HEK293T (cell line): ENCODE measurements around the gene PCDHGB4.

Experiments used
- BHLHE40 ChIP-seq: fragments of 450-650 bp; IDR thresholded peaks from 2 replicates; pipeline ENCODE4 v1.6.1; 2016; ENCODE audit warnings: mild to moderate bottlenecking, moderate library complexity, borderline replicate concordance
- FOXA1 ChIP-seq: fragments of 450-650 bp; IDR thresholded peaks from 2 replicates; pipeline ENCODE4 v1.6.1; 2016; ENCODE audit warnings: mild to moderate bottlenecking
- FOXK2 ChIP-seq: fragments of 450-650 bp; IDR thresholded peaks from 2 replicates; pipeline ENCODE4 v1.6.1; 2016; ENCODE audit warnings: mild to moderate bottlenecking
- L3MBTL2 ChIP-seq: fragments of 450-650 bp; conservative IDR thresholded peaks from 2 replicates; pipeline ENCODE4 v1.6.1; 2016; ENCODE audit warnings: mild to moderate bottlenecking
- NFRKB ChIP-seq: fragments of 450-650 bp; IDR thresholded peaks from 2 replicates; pipeline ENCODE4 v1.6.1; 2016; ENCODE audit warnings: mild to moderate bottlenecking, moderate library complexity
- SP1 ChIP-seq: fragments of 450-650 bp; IDR thresholded peaks from 2 replicates; pipeline ENCODE4 v1.6.1; 2017
- ZNF384 ChIP-seq: fragments of 450-650 bp; IDR thresholded peaks from 2 replicates; pipeline ENCODE4 v1.6.1; 2016

DNA sequence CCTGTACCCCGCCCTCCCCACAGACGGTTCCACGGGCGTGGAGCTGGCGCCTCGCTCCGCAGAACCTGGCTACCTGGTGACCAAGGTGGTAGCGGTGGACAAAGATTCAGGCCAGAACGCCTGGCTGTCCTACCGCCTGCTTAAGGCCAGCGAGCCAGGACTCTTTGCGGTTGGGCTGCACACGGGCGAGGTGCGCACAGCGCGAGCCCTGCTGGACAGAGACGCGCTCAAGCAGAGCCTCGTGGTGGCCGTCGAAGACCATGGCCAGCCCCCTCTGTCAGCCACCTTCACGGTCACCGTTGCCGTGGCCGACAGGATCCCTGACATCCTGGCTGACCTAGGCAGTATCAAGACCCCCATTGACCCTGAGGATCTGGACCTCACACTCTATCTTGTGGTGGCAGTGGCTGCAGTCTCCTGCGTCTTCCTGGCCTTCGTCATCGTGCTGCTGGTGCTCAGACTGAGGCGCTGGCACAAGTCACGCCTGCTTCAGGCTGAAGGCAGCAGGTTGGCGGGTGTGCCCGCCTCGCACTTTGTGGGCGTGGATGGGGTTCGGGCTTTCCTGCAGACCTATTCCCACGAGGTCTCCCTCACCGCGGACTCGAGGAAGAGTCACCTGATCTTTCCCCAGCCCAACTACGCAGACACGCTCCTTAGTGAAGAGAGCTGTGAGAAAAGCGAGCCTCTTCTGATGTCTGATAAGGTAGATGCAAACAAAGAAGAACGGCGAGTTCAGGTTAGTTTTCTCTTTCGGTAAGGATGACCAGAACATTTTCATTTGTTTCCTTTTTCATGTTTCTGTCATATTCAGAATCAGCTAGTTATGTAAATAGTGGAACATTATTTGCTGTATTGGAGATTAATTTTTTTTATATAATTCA is 21.2 kb upstream of the PCDHGB4 start:
- no peak for TF ChIP-seq FOXA1
- no peak for TF ChIP-seq FOXK2
- TF ChIP-seq ZNF384, result no peak
- TF ChIP-seq BHLHE40, result no peak
- TF ChIP-seq SP1, result no peak
- no peak for TF ChIP-seq NFRKB
- TF ChIP-seq L3MBTL2, result no peak
